Tibial artery (tissue), 4 donors: ENCODE results near the gene ITPR1.

Experiments
- DNase-seq, 2 donors: peaks; one replicate each; pipeline ENCODE4 v3.0.0-alpha.2; 2019
- H3K27ac ChIP-seq, 2 donors: fragments of 200-600 bp; sonication (generic) in 1 of 2; 1 replicate in 1 of 2; 2 replicates in 1 of 2; pipeline ENCODE4 v1.5.1; 2018 to 2019; ENCODE audit warnings: mild to moderate bottlenecking in 1 of 2
- H3K27me3 ChIP-seq, 2 donors: fragments of 200-600 bp; sonication (generic) in 1 of 2; one replicate each; pipeline versions ENCODE4 v1.5.1 to v1.6.0; 2016 to 2019
- H3K36me3 ChIP-seq, 3 donors: fragments of 200-600 bp; sonication (generic) in 2 of 3; one replicate each; pipeline ENCODE4 v1.5.1; 2016 to 2019; ENCODE audit warnings: mild to moderate bottlenecking in 2 of 3
- H3K4me1 ChIP-seq, 4 donors: fragments of 200-600 bp; sonication (generic) in 2 of 4; 1 replicate in 3 of 4; 2 replicates in 1 of 4; pipeline ENCODE4 v1.5.1; 2016 to 2019
- H3K4me3 ChIP-seq, 2 donors: fragments of 200-600 bp; sonication (generic) in 1 of 2; 1 replicate in 1 of 2; 2 replicates in 1 of 2; pipeline ENCODE4 v1.5.1; 2018 to 2019; ENCODE audit warnings: mild to moderate bottlenecking in 2 of 2
- H3K9me3 ChIP-seq, 3 donors: fragments of 200-600 bp; sonication (generic) in 1 of 3; one replicate each; pipeline ENCODE4 v1.5.1; 2016 to 2019
- intact Hi-C: fragments of 100-400 bp; cut with DNase I; formaldehyde crosslinking; loops from one replicate; pipeline ENCODE4 v1.15.0; 2023; ENCODE audit warnings: low total_unique reads
- TF ChIP-seq, protein P1 (sequence below), 2 experiments: fragments of 200-600 bp in 1 of 2; fragments of 450-650 bp in 1 of 2; IDR thresholded peaks; one replicate each; pipeline ENCODE4 v1.5.1; 2017 to 2019; ENCODE audit warnings: antibody characterized with exemption in 2 of 2, mild to moderate bottlenecking in 1 of 2, moderate library complexity in 1 of 2

The ITPR1 gene

DNA sequence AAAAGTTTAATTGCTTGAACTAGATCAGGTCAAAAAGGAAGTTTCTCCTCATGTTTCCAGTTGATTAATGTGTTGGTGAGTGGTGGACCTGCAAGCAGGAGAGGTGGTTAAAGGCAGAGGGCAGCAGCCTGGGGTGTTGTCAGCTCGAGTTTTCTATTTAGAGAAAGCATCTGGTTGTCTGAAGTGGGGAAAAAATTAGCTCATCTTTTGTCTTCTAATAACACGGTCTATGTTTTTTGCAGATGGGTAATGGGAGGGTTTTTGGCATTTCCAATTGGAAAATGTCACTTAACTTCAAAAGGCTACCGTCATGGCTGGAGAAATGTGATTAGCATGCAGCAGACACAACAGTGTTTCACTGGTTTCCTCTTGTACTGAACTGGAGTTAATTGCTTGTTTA is 122.6 kb downstream of the ITPR1 start:
- TF ChIP-seq, protein P1, sequence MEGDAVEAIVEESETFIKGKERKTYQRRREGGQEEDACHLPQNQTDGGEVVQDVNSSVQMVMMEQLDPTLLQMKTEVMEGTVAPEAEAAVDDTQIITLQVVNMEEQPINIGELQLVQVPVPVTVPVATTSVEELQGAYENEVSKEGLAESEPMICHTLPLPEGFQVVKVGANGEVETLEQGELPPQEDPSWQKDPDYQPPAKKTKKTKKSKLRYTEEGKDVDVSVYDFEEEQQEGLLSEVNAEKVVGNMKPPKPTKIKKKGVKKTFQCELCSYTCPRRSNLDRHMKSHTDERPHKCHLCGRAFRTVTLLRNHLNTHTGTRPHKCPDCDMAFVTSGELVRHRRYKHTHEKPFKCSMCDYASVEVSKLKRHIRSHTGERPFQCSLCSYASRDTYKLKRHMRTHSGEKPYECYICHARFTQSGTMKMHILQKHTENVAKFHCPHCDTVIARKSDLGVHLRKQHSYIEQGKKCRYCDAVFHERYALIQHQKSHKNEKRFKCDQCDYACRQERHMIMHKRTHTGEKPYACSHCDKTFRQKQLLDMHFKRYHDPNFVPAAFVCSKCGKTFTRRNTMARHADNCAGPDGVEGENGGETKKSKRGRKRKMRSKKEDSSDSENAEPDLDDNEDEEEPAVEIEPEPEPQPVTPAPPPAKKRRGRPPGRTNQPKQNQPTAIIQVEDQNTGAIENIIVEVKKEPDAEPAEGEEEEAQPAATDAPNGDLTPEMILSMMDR (IDR thresholded peaks at IDR 0.05), result no peak
- DNase-seq, result no peak

DNA sequence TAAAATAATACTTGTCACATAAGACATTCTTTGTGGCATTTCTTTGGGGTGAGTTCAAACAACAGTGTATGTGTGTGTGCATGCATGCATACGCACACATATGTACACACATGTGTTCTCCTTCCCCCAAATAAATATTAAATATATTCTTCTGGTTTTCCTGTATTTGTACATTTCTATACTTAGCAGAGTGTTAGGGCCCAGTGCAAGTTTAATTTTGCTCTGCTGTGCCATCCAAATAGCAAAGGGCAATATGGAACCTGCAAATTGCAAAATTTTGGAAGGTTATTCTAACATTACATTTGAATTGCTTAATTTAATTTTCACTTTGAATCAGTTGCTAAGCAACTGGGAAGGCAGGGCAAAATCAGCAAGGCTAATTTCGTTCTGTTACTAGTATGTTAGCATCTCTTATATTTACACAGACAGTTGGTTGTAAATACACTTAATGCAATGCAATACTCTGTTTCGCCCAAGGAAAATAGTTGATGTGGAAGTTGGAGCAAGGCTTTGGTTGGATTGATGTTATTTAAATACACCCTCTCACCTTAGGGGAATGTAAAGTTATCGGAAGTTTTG is 130.4 kb downstream of the ITPR1 start:
- Histone ChIP-seq H3K9me3 (no peaks in the 10 kb centered on the region), H3K4me1 (peaks cover 0 to 4% (median 0%) of the 10 kb centered on the region in 4 donors), H3K27ac (no peak overlapping the region), H3K27me3 (no peaks in the 10 kb centered on the region), H3K36me3 (peaks cover 0 to 8% (median 4%) of the 10 kb centered on the region in 3 donors), H3K4me3 (no peak overlapping the region)
- no peak for DNase-seq
- intact Hi-C loops, result no loop called here
- TF ChIP-seq, protein P1 (IDR thresholded peaks at IDR 0.05), result no peak

More for the DNA sequence above, 122.6 kb downstream of the ITPR1 start:
- Histone ChIP-seq H3K36me3 (no peaks in the 10 kb centered on the region), H3K4me3 (no peak overlapping the region), H3K4me1 (no peaks in the 10 kb centered on the region), H3K27ac (no peak overlapping the region), H3K9me3 (no peaks in the 10 kb centered on the region), H3K27me3 (no peaks in the 10 kb centered on the region)
- intact Hi-C loops, result no loop called here

DNA sequence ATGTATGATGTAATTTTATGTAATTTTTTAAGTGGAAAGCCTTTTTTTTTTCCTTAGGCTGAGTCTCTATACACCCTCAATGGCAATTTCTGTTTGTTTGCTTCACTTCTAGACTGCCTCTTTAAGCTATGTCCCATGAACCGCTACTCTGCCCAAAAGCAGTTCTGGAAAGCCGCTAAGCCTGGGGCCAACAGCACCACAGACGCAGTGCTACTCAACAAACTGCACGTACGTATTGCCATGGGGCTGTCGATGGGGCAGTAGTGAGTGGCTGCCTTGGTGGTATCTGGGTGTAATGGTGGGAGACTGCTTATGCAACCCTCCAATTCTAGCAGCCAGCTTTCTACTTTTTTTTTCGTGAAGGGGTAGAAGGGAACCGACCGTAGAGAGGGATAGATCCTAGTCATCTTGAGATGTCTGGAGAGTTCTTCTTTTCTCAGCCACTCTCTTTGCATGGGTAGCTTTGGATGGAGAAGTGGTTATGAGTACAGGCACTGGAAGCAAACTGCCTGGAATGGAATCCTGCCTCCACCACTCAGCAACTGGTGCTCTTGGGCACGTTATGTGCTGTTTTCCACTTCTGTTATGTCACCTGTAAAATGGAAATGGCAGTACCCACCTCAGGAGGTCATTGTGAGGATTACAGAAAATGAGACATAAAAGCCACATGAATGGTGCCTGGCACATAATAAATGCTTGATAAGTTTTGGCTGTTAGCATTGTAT is 134.7 kb downstream of the ITPR1 start:
- H3K27me3 ChIP-seq, result no peaks in the 10 kb centered on the region
- TF ChIP-seq, protein P1 (IDR thresholded peaks at IDR 0.05), result no peak
- H3K4me3 ChIP-seq, result no peak overlapping the region
- intact Hi-C loops, result no loop called here
- H3K9me3 ChIP-seq, result no peaks in the 10 kb centered on the region
- H3K27ac ChIP-seq, result no peak overlapping the region
- peaks cover 0 to 4% (median 0%) of the 10 kb centered on the region in 4 donors for H3K4me1 ChIP-seq
- H3K36me3 ChIP-seq, result peaks cover 0 to 11% (median 0%) of the 10 kb centered on the region in 3 donors
- DNase-seq, result no peak

DNA sequence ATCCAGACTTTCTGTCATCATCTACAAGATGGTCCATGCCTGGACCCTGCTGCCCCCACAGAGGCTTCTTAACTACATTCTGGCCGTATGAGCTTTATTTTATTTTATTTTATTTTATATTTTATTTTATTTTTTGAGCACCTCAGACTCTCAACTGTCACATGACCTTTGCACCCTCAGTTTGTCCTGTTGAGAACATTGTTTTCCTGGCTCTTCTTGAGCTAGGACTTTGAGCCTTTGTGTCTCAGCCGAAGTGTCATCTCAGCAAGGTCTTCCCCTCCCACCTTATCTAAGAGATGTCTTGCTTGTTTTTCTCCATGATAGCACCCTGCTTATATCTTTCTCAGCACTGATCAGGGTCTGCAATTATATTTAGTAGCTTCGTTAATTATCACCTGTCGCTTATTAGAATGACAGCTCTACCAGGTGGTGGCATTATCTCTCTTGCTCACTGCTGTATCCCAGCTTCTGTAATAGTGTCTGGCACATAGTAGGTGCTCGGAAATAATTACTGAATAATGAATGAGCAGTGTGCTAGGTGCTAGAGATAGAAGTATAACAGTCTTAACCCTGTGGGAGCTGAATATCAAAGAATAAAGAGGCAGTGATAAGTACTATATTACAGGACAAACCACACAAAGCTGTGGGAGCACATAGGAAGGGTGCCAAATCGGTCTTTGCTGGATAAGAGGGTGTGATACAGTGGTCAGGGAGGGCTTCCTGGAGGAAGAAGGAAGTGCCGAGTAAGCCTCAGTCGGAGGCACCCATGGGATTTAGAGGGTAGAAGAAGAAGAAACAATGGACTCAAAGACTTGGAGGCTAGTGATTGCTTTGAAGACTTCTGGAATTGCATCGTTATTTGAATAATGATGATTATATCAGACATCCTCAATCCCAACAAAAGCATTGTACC is 136.2 kb downstream of the ITPR1 start:
- Histone ChIP-seq H3K9me3 (no peaks in the 10 kb centered on the region), H3K4me1 (peaks cover 0 to 14% (median 3%) of the 10 kb centered on the region in 4 donors), H3K27me3 (no peaks in the 10 kb centered on the region), H3K4me3 (no peak overlapping the region), H3K36me3 (peaks cover 0 to 11% (median 0%) of the 10 kb centered on the region in 3 donors), H3K27ac (no peak overlapping the region)
- no peak for DNase-seq
- intact Hi-C loops, result no loop called here
- TF ChIP-seq, protein P1 (IDR thresholded peaks at IDR 0.05), result no peak

DNA sequence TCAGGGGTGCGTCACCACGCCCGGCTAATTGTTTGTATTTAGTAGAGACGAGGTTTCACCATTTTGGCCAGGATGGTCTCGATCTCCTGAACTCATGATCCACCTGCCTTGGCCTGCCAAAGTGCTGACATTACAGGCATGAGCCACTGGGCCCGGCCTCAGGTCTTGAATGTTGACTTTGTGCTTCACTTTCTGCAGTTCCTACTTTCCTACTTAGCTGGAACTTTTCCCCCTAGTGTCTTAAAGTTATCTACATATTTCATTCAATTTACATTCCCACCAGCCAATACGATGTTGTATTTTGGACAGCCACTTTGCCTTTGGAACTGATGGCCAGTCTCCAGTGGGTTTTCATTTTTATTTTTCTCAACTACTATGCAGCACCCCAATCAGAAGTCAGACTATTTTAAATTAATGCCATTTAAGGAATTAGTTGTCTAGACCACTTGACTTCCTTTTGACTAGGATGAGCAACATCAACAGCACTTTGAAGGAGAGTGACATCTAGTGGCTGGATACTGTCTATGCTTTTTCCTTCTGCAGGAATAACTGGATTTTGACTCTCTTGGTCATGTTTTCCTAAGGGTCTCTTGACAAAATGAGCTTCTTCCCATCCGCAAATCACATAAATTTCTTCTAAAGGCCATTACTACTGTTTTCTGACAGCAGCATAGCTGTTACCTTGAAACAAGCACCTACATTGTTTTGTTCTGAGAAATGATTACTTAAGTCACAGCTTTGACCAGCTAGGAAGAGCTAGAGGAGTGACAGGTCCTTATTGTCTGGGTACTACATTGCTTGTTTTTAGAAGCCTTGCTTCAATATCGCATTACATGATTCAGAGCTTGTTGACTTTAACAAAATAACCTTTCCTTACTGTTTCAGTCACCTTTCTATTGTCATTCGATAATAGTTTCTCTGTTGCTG is 140.2 kb downstream of the ITPR1 start:
- peaks cover 0 to 7% (median 0%) of the 10 kb centered on the region in 3 donors for H3K36me3 ChIP-seq
- no peak overlapping the region for H3K4me3 ChIP-seq
- TF ChIP-seq, protein P1 (IDR thresholded peaks at IDR 0.05), result peak; percentile 75 to 83
- intact Hi-C loops, result loop anchor here (2.0 kb wide), 1 partner anchor 285 kb away; no protein-coding TSS in a partner anchor
- H3K27ac ChIP-seq, result peak overlapping the region; percentile 36 to 51
- H3K27me3 ChIP-seq, result no peaks in the 10 kb centered on the region
- DNase-seq, result no peak
- no peaks in the 10 kb centered on the region for H3K9me3 ChIP-seq
- peaks cover 0 to 10% (median 3%) of the 10 kb centered on the region in 4 donors for H3K4me1 ChIP-seq
